HG03108 (cell line): ENCODE measurements around the gene OR1L8.
"Not testable (repeated sequence)": the region's sequence is repeated elsewhere in the genome, so short reads cannot be mapped to it uniquely, and the experiment has no call there.

Experiments
- ATAC-seq: cut with Tn5 transposase; IDR thresholded peaks from one replicate; pipeline ENCODE4 v1.9.1; 2021; ENCODE audit warnings: moderate library complexity; ENCODE audit not compliant: unreplicated experiment

The OR1L8 gene

GRCh38 chr9:122583284-122583683, at the start of gene OR1L8:
OR1L8 (minus strand) TSS chr9:122583384; CDS start chr9:122568477, 14,907 bp downstream.
- ATAC-seq: not testable (repeated sequence)

GRCh38 chr9:122619996-122620395, 36.8 kb upstream of the OR1L8 start:
- ATAC-seq: no peak

- ATAC-seq: no peak
Observed at GRCh38 chr9:122614362-122614761, 31.2 kb upstream of the OR1L8 start, which contains the start of gene OR1Q1. OR1Q1 (plus strand) TSS chr9:122614738; CDS start chr9:122614738, 0 bp downstream.

- no peak for ATAC-seq
Observed at GRCh38 chr9:122609804-122610203, 26.6 kb upstream of the OR1L8 start.

GRCh38 chr9:122606587-122606986, 23.4 kb upstream of the OR1L8 start:
- no peak for ATAC-seq

- no peak for ATAC-seq
Observed at GRCh38 chr9:122605691-122606090, 22.5 kb upstream of the OR1L8 start.

GRCh38 chr9:122580360-122580759, 2.8 kb downstream of the OR1L8 start:
- no peak for ATAC-seq

- ATAC-seq: no peak
Observed at GRCh38 chr9:122579874-122580273, 3.3 kb downstream of the OR1L8 start.

- no peak for ATAC-seq
Observed at GRCh38 chr9:122572456-122572855, 10.7 kb downstream of the OR1L8 start.

- no peak for ATAC-seq
Observed at GRCh38 chr9:122567901-122568300, 15.3 kb downstream of the OR1L8 start.

- ATAC-seq: no peak
Observed at GRCh38 chr9:122562134-122562760, 20.9 kb downstream of the OR1L8 start.

GRCh38 chr9:122561446-122561845, 21.7 kb downstream of the OR1L8 start:
- ATAC-seq: no peak

GRCh38 chr9:122552812-122553211, 30.4 kb downstream of the OR1L8 start, which contains the start of gene OR1N2:
OR1N2 (plus strand) TSS chr9:122553112; CDS start chr9:122553212, 100 bp downstream.
- no peak for ATAC-seq

GRCh38 chr9:122551371-122551770, 31.8 kb downstream of the OR1L8 start:
- no peak for ATAC-seq

GRCh38 chr9:122546196-122546595, 37.0 kb downstream of the OR1L8 start:
- no peak for ATAC-seq

GRCh38 chr9:122538757-122539156, 44.4 kb downstream of the OR1L8 start:
- ATAC-seq: no peak

GRCh38 chr9:122537066-122537465, 46.1 kb downstream of the OR1L8 start:
- ATAC-seq: not testable (repeated sequence)

- ATAC-seq: no peak
Observed at GRCh38 chr9:122536134-122536533, 47.0 kb downstream of the OR1L8 start.

GRCh38 chr9:122531157-122531556, 52.0 kb downstream of the OR1L8 start:
- not testable (repeated sequence) for ATAC-seq

- no peak for ATAC-seq
Observed at GRCh38 chr9:122527193-122527592, 56.0 kb downstream of the OR1L8 start, which contains the start of gene OR1N1. OR1N1 (minus strand) TSS chr9:122527293; CDS start chr9:122527293, 0 bp downstream.

GRCh38 chr9:122526602-122527001, 56.6 kb downstream of the OR1L8 start:
- no peak for ATAC-seq

- ATAC-seq: no peak
Observed at GRCh38 chr9:122519376-122519775, 63.8 kb downstream of the OR1L8 start.

GRCh38 chr9:122518841-122519240, 64.3 kb downstream of the OR1L8 start, which contains the start of gene OR1J4:
OR1J4 (plus strand) TSS chr9:122519141; CDS start chr9:122519141, 0 bp downstream.
- ATAC-seq: no peak
